Measurements from ENCODE around the gene NAP1L4. TPM values are rescaled to one million over a fixed set of nuclear protein-coding genes. Genes with fewer than 3 reads are reported as not detected.

NAP1L4 gene
- total RNA-seq, 1 experiment from 2014 or later: 212 TPM

- H2AFZ ChIP-seq (ENCODE audit: low read length): no peak overlapping the region
- no peaks in the 10 kb centered on the region for H3K9me3 ChIP-seq (ENCODE audit: control insufficient read depth, low read depth, low read length)
- no peak overlapping the region for H2BK12ac ChIP-seq (ENCODE audit: insufficient read length, low read depth, low read length)
- no peak overlapping the region for H3K27ac ChIP-seq (ENCODE audit: insufficient read length, low read depth, low read length)
- H3K9ac ChIP-seq (ENCODE audit: extremely low read depth, insufficient read length, low read length): no peak overlapping the region
- Mint-ChIP-seq H3K27me3 (ENCODE audit: low read depth) (no peaks in the 10 kb centered on the region), H3K4me1 (peaks cover 12 to 13% of the 10 kb centered on the region in 2 experiments), H3K4me3 (no peak overlapping the region), H3K9me3 (no peaks in the 10 kb centered on the region), H3K36me3 (ENCODE audit: insufficient read depth in 1 of 3, low read depth in 3 of 3) (peaks cover 47 to 88% (median 72%) of the 10 kb centered on the region in 3 experiments; a peak in 6 of 7 replicates), H3K27ac (0 out of 7 replicates have a peak overlapping the region, but pooled peaks of 1 of the 3 experiments have one; percentile 25)
- H2BK5ac ChIP-seq (ENCODE audit: insufficient read length, low read length): no peak overlapping the region
- H3K23ac ChIP-seq (ENCODE audit: insufficient read length, low read depth, low read length): no peak overlapping the region
- H2BK15ac ChIP-seq (ENCODE audit: low read depth, low read length): no peak overlapping the region
- no peaks in the 10 kb centered on the region for H4K20me1 ChIP-seq (ENCODE audit: control insufficient read depth, insufficient read depth, insufficient read length)
- no peaks in the 10 kb centered on the region for H3K27me3 ChIP-seq (ENCODE audit: insufficient read depth, low read length)
- no CpG with 5 or more reads among the region's 10 CpGs for WGBS (ENCODE audit: extremely low coverage, insufficient read length, low lambda C conversion rate)
- H2BK20ac ChIP-seq (ENCODE audit: low read depth, low read length, poor library complexity, severe bottlenecking): no peak overlapping the region
- no peak overlapping the region for H4K5ac ChIP-seq (ENCODE audit: insufficient read length, low read depth, low read length)
- H4K8ac ChIP-seq (replicated peaks; ENCODE audit: insufficient read length, low read depth, low read length): no peak overlapping the region
- TF ChIP-seq CTCF (conservative IDR thresholded peaks at IDR 0.05): no peak
- H3K79me2 ChIP-seq (ENCODE audit: insufficient read depth, low read length): no peaks in the 10 kb centered on the region
- no peak overlapping the region for H3K56ac ChIP-seq (ENCODE audit: insufficient read length, low read depth, low read length)
- H3K4me2 ChIP-seq (ENCODE audit: insufficient read depth, insufficient read length, low read length): no peak overlapping the region
- no peaks in the 10 kb centered on the region for H3K79me1 ChIP-seq (ENCODE audit: insufficient read depth, low read depth, low read length, poor library complexity, severe bottlenecking)
- no peak overlapping the region for H2AK5ac ChIP-seq (ENCODE audit: insufficient read length, low read length)
- no peak overlapping the region for H3K4ac ChIP-seq (ENCODE audit: low read depth, low read length)
- no peak overlapping the region for H3K18ac ChIP-seq (ENCODE audit: insufficient read length, low read depth, low read length)
- H3T11ph ChIP-seq (ENCODE audit: low read length): no peak overlapping the region
- DNase-seq: no peak
- no peak overlapping the region for H4K91ac ChIP-seq (ENCODE audit: insufficient read length, low read depth, low read length)
- H2BK120ac ChIP-seq (ENCODE audit: low read depth, low read length, poor library complexity, severe bottlenecking): no peak overlapping the region
- no peak overlapping the region for H3K14ac ChIP-seq (ENCODE audit: insufficient read depth, low read length)
- no peaks in the 10 kb centered on the region for H3K23me2 ChIP-seq (ENCODE audit: insufficient read length, low read depth, low read length, poor library complexity, severe bottlenecking)
- H3K4me1 ChIP-seq (ENCODE audit: insufficient read depth, low read length): no peaks in the 10 kb centered on the region
These were observed 12.4 kb upstream of the NAP1L4 start for GRCh38 chr11:3004481-3004880.

All from H9 (cell line).